Peyer's patch (tissue), 4 donors: ENCODE data around the gene RAB44.

Experiments
- CTCF ChIP-seq, 6 experiments: fragments of 450-650 bp in 4 of 6; fragments of 200-600 bp in 2 of 6; sonication (generic) in 1 of 6; IDR thresholded peaks; one replicate each; pipeline ENCODE4 v1.5.1; 2017 to 2019; ENCODE audit warnings: antibody characterized with exemption in 6 of 6, mild to moderate bottlenecking in 3 of 6, moderate library complexity in 1 of 6
- POLR2A ChIP-seq, 2 donors: fragments of 450-650 bp; IDR thresholded peaks; one replicate each; pipeline ENCODE4 v1.5.1; 2017; ENCODE audit warnings: antibody characterized with exemption in 2 of 2, mild to moderate bottlenecking in 2 of 2, moderate library complexity in 2 of 2

DNA sequence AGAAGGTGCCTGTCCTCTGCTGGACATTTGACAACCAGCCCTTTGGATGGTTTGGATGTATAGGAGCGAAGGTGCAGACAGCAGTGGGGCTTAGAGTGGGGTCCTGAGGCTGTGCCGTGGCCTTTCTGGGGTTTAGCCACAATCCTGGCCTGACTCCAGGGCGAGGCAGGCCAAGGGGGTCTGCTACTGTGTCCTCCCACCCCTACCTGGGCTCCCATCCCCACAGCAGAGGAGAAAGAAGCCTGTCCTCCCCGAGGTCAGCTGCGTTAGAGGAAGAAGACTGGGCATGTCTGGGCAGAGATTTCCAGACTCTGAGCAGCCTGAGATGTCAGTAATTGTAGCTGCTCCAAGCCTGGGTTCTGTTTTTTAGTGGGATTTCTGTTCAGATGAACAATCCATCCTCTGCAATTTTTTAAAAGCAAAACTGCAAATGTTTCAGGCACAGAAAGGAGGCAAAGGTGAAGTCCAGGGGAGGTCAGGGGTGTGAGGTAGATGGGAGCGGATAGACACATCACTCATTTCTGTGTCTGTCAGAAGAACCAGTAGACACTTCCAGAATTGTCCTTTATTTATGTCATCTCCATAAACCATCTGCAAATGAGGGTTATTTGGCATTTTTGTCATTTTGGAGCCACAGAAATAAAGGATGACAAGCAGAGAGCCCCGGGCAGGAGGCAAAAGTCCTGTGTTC, 20.4 kb upstream of the RAB44 start:
- TF ChIP-seq CTCF (IDR thresholded peaks at IDR 0.05) (no peak), POLR2A (IDR thresholded peaks at IDR 0.05) (no peak)
